OCI-LY7 (cell line): ENCODE data around the gene CEP104. TPM values are rescaled to one million over a fixed set of nuclear protein-coding genes. Genes with fewer than 3 reads are reported as not detected.

Experiments
- BruUV-seq: library from RNA; stranded (reverse); fragments of 400-500 nt; replicated peaks from 2 replicates; lab custom pipeline; 2021; lab: Mats Ljungman, UMichigan
- CTCF ChIA-PET: fragments of 300-600 bp; sonication (Branson Sonifier 250); formaldehyde crosslinking; loops from one replicate; lab custom pipeline; 2022; ENCODE audit warnings: antibody characterized with exemption; ENCODE audit not compliant: unreplicated experiment; lab: Charles Lee
- POLR2A ChIA-PET: fragments of 300-600 bp; sonication (Branson Sonifier 250); formaldehyde crosslinking; loops from one replicate; lab custom pipeline; 2022; ENCODE audit warnings: antibody characterized with exemption; lab: Charles Lee
- DNase-seq: peaks from one replicate; pipeline ENCODE4 v3.0.0-alpha.2; 2015; ENCODE audit warnings: low spot score
- H2AFZ ChIP-seq: fragments of 200-600 bp; sonication (generic), shearing (Covaris generic); 2 replicates; pipeline ENCODE4 v1.6.1; 2014; ENCODE audit warnings: mild to moderate bottlenecking, antibody characterized with exemption, low read length, moderate library complexity
- H3K27ac ChIP-seq: fragments of 200-600 bp; sonication (generic); 2 replicates; pipeline ENCODE4 v1.5.1; 2014; ENCODE audit warnings: mixed run types, low read depth, mild to moderate bottlenecking, moderate library complexity, low read length, inconsistent platforms; ENCODE audit not compliant: poor library complexity, severe bottlenecking
- H3K36me3 ChIP-seq: fragments of 200-600 bp; sonication (generic); 2 replicates; pipeline ENCODE4 v1.6.1; 2014; ENCODE audit warnings: mild to moderate bottlenecking, antibody characterized with exemption, low read length, moderate library complexity, mixed read lengths; ENCODE audit not compliant: insufficient read depth
- H3K4me1 ChIP-seq: fragments of 200-600 bp; sonication (generic); 2 replicates; pipeline ENCODE4 v1.5.1; 2014; ENCODE audit warnings: mild to moderate bottlenecking, low read length; ENCODE audit not compliant: insufficient read depth, poor library complexity, severe bottlenecking
- H3K4me2 ChIP-seq: fragments of 200-600 bp; sonication (generic); 2 replicates; pipeline ENCODE4 v1.6.1; 2014; ENCODE audit warnings: mild to moderate bottlenecking, low read length
- H3K4me3 ChIP-seq: fragments of 200-600 bp; sonication (generic); 2 replicates; pipeline ENCODE4 v1.5.1; 2014; ENCODE audit warnings: mild to moderate bottlenecking, low read depth, low read length; ENCODE audit not compliant: poor library complexity, severe bottlenecking
- H3K79me2 ChIP-seq: fragments of 200-600 bp; sonication (generic); 2 replicates; pipeline ENCODE4 v1.6.1; 2016; ENCODE audit warnings: low read depth, mild to moderate bottlenecking, low read length, moderate library complexity, mixed read lengths; ENCODE audit not compliant: insufficient read depth
- H3K9me2 ChIP-seq: fragments of 200-600 bp; sonication (generic); 2 replicates; pipeline ENCODE4 v1.6.1; 2016; ENCODE audit warnings: mild to moderate bottlenecking, low read length, mixed read lengths; ENCODE audit not compliant: insufficient read depth
- H3K9me3 ChIP-seq: fragments of 200-600 bp; sonication (generic); 2 replicates; pipeline ENCODE4 v1.6.1; 2014; ENCODE audit warnings: mild to moderate bottlenecking, mixed run types, low read length, mixed read lengths
- H4K20me1 ChIP-seq: fragments of 200-600 bp; sonication (generic); 2 replicates; pipeline ENCODE4 v1.6.1; 2014; ENCODE audit warnings: mild to moderate bottlenecking, antibody characterized with exemption, low read length, moderate library complexity, mixed read lengths; ENCODE audit not compliant: insufficient read depth
- EZH2phosphoT487 ChIP-seq: fragments of 200-600 bp; sonication (generic); IDR thresholded peaks from 2 replicates; pipeline ENCODE4 v1.6.1; 2018; ENCODE audit warnings: low read depth, borderline replicate concordance, mild to moderate bottlenecking, mixed run types, antibody characterized with exemption, low read length, moderate library complexity, mixed read lengths
- intact Hi-C: fragments of 100-400 bp; cut with micrococcal nuclease; formaldehyde crosslinking; loops from one replicate; pipeline ENCODE4 v1.10.0; 2022; ENCODE audit not compliant: unreplicated experiment
- total RNA-seq, 2 experiments: library from RNA; depleted of rRNA in 1 of 2; stranded (reverse); fragments of >200 nt in 1 of 2; shearing (Covaris generic) in 1 of 2; gene quantifications; 2 replicates each; pipeline ENCODE4 v1.2.3, GENCODE V29; 2014 to 2022
- TF ChIP-seq, protein P1 (sequence below): fragments of 200-600 bp; sonication (generic); conservative IDR thresholded peaks from 2 replicates; pipeline ENCODE4 v1.5.1; 2014; ENCODE audit warnings: mild to moderate bottlenecking, antibody characterized with exemption, low read length, moderate library complexity, mixed read lengths

The CEP104 gene
- total RNA-seq, 2 experiments from 2014 or later = 26.8 to 71.0 TPM

DNA sequence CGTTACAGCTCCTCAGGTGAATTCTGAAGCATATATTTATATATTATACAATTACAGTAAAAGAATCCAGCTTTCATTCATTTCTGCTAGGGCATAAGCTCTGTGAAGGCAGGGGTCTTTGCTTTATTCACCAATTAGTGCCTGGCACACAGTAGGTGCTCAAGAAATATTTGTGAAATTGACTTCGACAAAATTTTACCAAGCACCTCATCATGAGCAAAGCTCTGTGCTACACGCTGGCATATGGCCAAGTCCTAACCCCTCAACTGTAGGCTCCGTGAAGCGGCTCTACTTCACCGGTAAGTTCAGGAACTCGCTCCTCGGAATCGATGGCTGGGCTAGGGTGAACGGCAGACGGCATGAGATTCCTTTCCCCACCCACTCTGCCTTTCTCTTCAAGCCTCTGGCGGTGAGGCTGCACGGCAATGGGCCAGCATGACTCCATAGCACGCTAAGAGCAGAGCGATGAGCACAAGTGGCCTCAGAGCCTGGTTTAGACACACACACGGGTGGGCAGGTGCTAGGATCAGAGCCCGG lies 34.4 kb upstream of the CEP104 start:
- intact Hi-C loops = no loop called here
- POLR2A ChIA-PET = no interaction called here
- CTCF ChIA-PET = no interaction called here
- no TSS peak for BruUV-seq
- H3K4me2 ChIP-seq = no peak overlapping the region
- no peak overlapping the region for H3K4me3 ChIP-seq
- peaks cover 39% of the 10 kb centered on the region for H3K79me2 ChIP-seq
- H3K9me3 ChIP-seq = 0 out of 2 replicates have a peak, but pooled peaks cover under 1% of the 10 kb centered on the region
- no peak for TF ChIP-seq EZH2phosphoT487
- TF ChIP-seq, protein P1, sequence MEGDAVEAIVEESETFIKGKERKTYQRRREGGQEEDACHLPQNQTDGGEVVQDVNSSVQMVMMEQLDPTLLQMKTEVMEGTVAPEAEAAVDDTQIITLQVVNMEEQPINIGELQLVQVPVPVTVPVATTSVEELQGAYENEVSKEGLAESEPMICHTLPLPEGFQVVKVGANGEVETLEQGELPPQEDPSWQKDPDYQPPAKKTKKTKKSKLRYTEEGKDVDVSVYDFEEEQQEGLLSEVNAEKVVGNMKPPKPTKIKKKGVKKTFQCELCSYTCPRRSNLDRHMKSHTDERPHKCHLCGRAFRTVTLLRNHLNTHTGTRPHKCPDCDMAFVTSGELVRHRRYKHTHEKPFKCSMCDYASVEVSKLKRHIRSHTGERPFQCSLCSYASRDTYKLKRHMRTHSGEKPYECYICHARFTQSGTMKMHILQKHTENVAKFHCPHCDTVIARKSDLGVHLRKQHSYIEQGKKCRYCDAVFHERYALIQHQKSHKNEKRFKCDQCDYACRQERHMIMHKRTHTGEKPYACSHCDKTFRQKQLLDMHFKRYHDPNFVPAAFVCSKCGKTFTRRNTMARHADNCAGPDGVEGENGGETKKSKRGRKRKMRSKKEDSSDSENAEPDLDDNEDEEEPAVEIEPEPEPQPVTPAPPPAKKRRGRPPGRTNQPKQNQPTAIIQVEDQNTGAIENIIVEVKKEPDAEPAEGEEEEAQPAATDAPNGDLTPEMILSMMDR = no peak
- no peaks in the 10 kb centered on the region for H3K9me2 ChIP-seq
- no peak overlapping the region for H3K27ac ChIP-seq
- peaks cover 86% of the 10 kb centered on the region for H3K36me3 ChIP-seq
- H4K20me1 ChIP-seq = no peaks in the 10 kb centered on the region
- no peak overlapping the region for H2AFZ ChIP-seq
- no peak for DNase-seq
- H3K4me1 ChIP-seq = peaks cover 11% of the 10 kb centered on the region

DNA sequence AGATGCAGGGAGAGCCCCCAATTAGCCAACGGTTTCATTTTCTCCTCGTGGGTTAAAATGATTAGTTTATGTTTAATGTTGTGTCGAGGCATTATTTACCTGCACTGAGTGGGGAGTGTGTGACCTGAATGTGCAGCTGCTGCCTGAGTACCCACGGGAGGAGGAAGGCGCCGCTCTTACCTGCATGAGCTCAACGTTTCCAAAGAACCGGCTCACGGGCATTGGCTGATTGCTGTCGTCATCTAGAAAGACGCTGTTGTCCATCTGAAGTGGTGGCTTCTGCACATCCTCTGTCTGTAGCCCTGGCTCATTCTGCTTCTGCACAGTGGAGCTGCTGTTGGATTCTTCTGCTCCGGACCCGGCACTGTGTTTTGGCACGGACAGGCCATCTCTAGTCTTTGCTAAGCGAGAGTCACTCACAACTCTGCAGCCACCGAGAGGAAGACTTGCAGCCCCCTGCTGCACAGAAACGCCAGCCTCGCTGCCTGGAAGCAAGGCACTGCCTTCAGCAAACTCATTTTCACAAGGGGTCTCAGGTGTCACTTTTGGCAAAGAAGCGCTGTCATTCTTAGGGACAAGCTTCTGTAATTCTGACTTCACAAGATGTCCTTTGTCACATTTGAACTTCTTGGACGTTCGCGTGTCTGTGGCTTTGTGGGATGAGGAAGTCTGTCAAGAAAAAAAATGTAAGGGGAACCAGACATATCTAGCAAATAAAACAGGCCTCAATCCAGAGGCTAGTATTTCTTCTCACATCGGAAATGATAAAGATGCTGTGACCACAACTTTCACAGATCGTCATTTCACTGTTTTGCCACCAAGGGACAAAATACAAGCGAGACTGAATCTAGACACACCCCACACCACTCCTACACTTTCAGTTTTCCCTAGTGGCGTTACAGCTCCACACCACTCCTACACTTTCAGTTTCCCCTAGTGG lies 33.6 kb upstream of the CEP104 start:
- peaks cover 11% of the 10 kb centered on the region for H3K4me1 ChIP-seq
- H2AFZ ChIP-seq = no peak overlapping the region
- ChIA-PET CTCF (no interaction called here), POLR2A (no interaction called here)
- H3K79me2 ChIP-seq = peaks cover 31% of the 10 kb centered on the region
- no TSS peak for BruUV-seq
- no peaks in the 10 kb centered on the region for H4K20me1 ChIP-seq
- no peaks in the 10 kb centered on the region for H3K9me3 ChIP-seq
- intact Hi-C loops = no loop called here
- no peak for TF ChIP-seq EZH2phosphoT487
- TF ChIP-seq, protein P1 = no peak
- no peak for DNase-seq
- no peak overlapping the region for H3K4me3 ChIP-seq
- H3K4me2 ChIP-seq = no peak overlapping the region
- peaks cover 86% of the 10 kb centered on the region for H3K36me3 ChIP-seq
- no peak overlapping the region for H3K27ac ChIP-seq
- no peaks in the 10 kb centered on the region for H3K9me2 ChIP-seq

DNA sequence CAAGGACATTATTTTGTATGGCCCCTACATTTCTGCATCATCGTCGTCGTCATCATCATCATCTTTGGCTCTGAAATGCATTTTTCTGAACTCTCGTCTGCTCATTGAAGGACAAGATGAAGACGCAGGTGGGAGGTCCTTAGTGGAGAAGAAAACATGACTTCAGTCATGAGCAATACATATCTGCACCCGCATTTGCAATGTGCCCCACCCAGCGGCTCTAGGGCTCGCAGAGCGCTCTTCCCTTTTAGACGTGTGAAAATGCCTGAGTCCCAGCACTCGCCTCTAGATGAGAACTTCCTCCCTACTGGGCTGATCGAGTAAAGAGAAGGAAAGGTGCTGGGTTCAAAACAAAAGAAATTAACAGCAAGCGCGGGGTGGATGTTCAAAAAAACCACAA lies 32.9 kb upstream of the CEP104 start:
- BruUV-seq = no TSS peak
- Histone ChIP-seq H3K4me2 (no peak overlapping the region), H3K36me3 (peaks cover 84% of the 10 kb centered on the region), H3K27ac (no peak overlapping the region), H2AFZ (no peak overlapping the region), H3K4me1 (peaks cover 11% of the 10 kb centered on the region), H3K4me3 (no peak overlapping the region), H4K20me1 (no peaks in the 10 kb centered on the region), H3K79me2 (peaks cover 24% of the 10 kb centered on the region), H3K9me3 (no peaks in the 10 kb centered on the region), H3K9me2 (no peaks in the 10 kb centered on the region)
- TF ChIP-seq, protein P1 = no peak
- TF ChIP-seq EZH2phosphoT487 = no peak
- DNase-seq = no peak
- intact Hi-C loops = no loop called here
- POLR2A ChIA-PET = no interaction called here
- CTCF ChIA-PET = no interaction called here
